ENCODE results near the gene SNX24. TPM values are rescaled to one million over a fixed set of nuclear protein-coding genes. Genes with fewer than 3 reads are reported as not detected.

The SNX24 gene
- total and polyA plus RNA-seq, 10 of the 15 experiments (the other 5 are each of a cell fraction or from before 2014, with no cell fraction given) = 0.15 to 6.6 (median 4.1) TPM

DNA sequence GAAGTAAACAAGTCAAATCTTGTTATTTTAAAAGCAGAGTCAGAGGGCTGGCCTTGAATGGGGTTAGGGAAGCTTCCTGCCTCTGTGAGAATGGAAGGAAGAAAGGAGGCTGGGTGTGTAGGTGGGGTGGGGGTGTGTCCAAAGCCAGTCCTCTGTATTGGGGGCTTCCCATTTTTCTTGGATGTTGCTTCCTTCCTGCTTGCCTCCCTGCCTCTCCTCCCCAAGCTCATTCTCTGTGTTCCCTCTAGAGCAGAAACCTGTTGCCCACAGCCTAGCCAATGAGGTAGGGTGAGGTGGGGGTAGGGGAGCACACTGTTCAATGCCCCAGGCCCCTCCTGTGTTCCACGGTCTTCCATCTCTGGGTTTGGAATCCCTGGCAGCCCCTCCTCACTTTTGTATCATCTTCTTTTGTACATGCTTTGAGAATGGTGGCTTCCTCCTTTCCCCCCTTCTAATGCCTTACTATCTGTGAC, 39.7 kb downstream of the SNX24 start:
- ATAC-seq (no peak), FAIRE-seq (no peak), DNase-seq (ENCODE audit: low read depth, low spot score) (no peak)
- Histone ChIP-seq H4K20me1 (ENCODE audit: control insufficient read depth, insufficient read depth) (no peaks in the 10 kb centered on the region), H3K79me2 (ENCODE audit: control insufficient read depth, insufficient read depth, low read length) (no peaks in the 10 kb centered on the region), H3K9me3 (replicated peaks; ENCODE audit: control insufficient read depth, insufficient read depth, low read length) (no peaks in the 10 kb centered on the region), H3K4me1 (ENCODE audit: control insufficient read depth, insufficient read depth, low read length) (no peaks in the 10 kb centered on the region), H3K9ac (ENCODE audit: control insufficient read depth, insufficient read depth, low read length) (no peak overlapping the region), H3K27ac (ENCODE audit: control insufficient read depth, insufficient read depth) (no peak overlapping the region), H3K27me3 (replicated peaks in 1 of 2; ENCODE audit: control insufficient read depth in 2 of 2, insufficient read depth in 2 of 2, low read length in 1 of 2) (no peaks in the 10 kb centered on the region), H3K4me2 (ENCODE audit: control insufficient read depth, insufficient read depth) (no peak overlapping the region), H3K36me3 (ENCODE audit: control insufficient read depth in 2 of 2, insufficient read depth in 2 of 2, low read length in 1 of 2) (no peaks in the 10 kb centered on the region), H2AFZ (ENCODE audit: control insufficient read depth, low read depth, low read length) (no peak overlapping the region), H3K4me3 (no peak overlapping the region)
- in situ Hi-C loops (cut with MboI) (no loop called here), intact Hi-C loops (cut with micrococcal nuclease; ENCODE audit: unreplicated experiment) (no loop called here)
- 20% methylated on average over 1 of the region's 1 CpG for WGBS (ENCODE audit: insufficient coverage, insufficient replicate concordance, low lambda C conversion rate, missing lambda C conversion rate)
- POLR2A ChIA-PET = no interaction called here
- TF ChIP-seq IRF4 (IDR thresholded peaks at IDR 0.05; ENCODE audit: low read depth, low read length) (no peak), SREBF1 (IDR thresholded peaks at IDR 0.05; ENCODE audit: low read length) (no peak), NR2C2 (IDR thresholded peaks at IDR 0.05; ENCODE audit: borderline replicate concordance, control insufficient read depth, insufficient read length, low read depth) (no peak), CBX3 (IDR thresholded peaks at IDR 0.05; ENCODE audit: borderline replicate concordance, low read depth) (no peak)
- SMC1A ChIA-PET (ENCODE audit: uncharacterized antibody, unreplicated experiment) = no interaction called here
- RAD21 ChIA-PET (ENCODE audit: unreplicated experiment) = no interaction called here
- BruUV-seq (replicated peaks) = no TSS peak
- CTCF ChIA-PET = interaction anchor here (0.6 kb wide), 1 partner anchor 180 kb away, joined by 3 read pairs; no protein-coding TSS in a partner anchor

- in situ Hi-C loops (cut with MboI) = no loop called here
Measured at GRCh38 chr5:122885891-122886290, 40.5 kb downstream of the SNX24 start.

More at GRCh38 chr5:122885891-122886290, 40.5 kb downstream of the SNX24 start:
- H3K27me3 ChIP-seq (replicated peaks in 1 of 2; ENCODE audit: control insufficient read depth in 2 of 2, insufficient read depth in 2 of 2, low read length in 1 of 2) = no peaks in the 10 kb centered on the region
- intact Hi-C loops (cut with micrococcal nuclease; ENCODE audit: unreplicated experiment) = no loop called here
- no peak for TF ChIP-seq IRF4 (IDR thresholded peaks at IDR 0.05; ENCODE audit: low read depth, low read length)
- TF ChIP-seq, protein P1, sequence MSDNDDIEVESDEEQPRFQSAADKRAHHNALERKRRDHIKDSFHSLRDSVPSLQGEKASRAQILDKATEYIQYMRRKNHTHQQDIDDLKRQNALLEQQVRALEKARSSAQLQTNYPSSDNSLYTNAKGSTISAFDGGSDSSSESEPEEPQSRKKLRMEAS (IDR thresholded peaks at IDR 0.05; ENCODE audit: low read depth, low read length) = no peak
- no peak for TF ChIP-seq PML (IDR thresholded peaks at IDR 0.05; ENCODE audit: low read length)
- TF ChIP-seq CBFB (IDR thresholded peaks at IDR 0.05; ENCODE audit: low read depth) = no peak
- TF ChIP-seq RBBP5 (conservative IDR thresholded peaks at IDR 0.05) = no peak
- no peak for TF ChIP-seq MEF2A (IDR thresholded peaks at IDR 0.05; ENCODE audit: insufficient read depth, low read depth, low read length)
- no peak for TF ChIP-seq CREM (IDR thresholded peaks at IDR 0.05; ENCODE audit: low read depth)
- TF ChIP-seq, protein P2, sequence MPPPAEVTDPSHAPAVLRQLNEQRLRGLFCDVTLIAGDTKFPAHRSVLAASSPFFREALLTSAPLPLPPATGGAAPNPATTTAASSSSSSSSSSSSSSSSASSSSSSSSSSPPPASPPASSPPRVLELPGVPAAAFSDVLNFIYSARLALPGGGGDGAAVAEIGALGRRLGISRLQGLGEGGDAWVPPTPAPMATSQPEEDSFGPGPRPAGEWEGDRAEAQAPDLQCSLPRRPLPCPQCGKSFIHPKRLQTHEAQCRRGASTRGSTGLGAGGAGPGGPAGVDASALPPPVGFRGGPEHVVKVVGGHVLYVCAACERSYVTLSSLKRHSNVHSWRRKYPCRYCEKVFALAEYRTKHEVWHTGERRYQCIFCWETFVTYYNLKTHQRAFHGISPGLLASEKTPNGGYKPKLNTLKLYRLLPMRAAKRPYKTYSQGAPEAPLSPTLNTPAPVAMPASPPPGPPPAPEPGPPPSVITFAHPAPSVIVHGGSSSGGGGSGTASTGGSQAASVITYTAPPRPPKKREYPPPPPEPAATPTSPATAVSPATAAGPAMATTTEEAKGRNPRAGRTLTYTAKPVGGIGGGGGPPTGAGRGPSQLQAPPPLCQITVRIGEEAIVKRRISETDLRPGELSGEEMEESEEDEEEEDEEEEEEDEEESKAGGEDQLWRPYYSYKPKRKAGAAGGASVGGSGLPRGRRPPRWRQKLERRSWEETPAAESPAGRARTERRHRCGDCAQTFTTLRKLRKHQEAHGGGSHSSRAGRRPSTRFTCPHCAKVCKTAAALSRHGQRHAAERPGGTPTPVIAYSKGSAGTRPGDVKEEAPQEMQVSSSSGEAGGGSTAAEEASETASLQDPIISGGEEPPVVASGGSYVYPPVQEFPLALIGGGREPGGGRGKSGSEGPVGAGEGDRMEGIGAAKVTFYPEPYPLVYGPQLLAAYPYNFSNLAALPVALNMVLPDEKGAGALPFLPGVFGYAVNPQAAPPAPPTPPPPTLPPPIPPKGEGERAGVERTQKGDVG (CRISPR knock-in tag; IDR thresholded peaks at IDR 0.05) = no peak
- no peak for TF ChIP-seq EZH2 (IDR thresholded peaks at IDR 0.05; ENCODE audit: borderline replicate concordance, control insufficient read depth, low read depth, low read length)
- TF ChIP-seq RUNX3 (IDR thresholded peaks at IDR 0.05; ENCODE audit: low read length) = no peak
- TF ChIP-seq BMI1 (IDR thresholded peaks at IDR 0.05; ENCODE audit: borderline replicate concordance) = no peak
- TF ChIP-seq BRCA1 (IDR thresholded peaks at IDR 0.05; ENCODE audit: low read depth, low read length) = no peak
- no peak for TF ChIP-seq NFYB (IDR thresholded peaks at IDR 0.05; ENCODE audit: insufficient read depth, low read depth, low read length)
- no peak for TF ChIP-seq EGR1 (IDR thresholded peaks at IDR 0.05; ENCODE audit: borderline replicate concordance in 1 of 2, low read depth in 2 of 2, low read length in 2 of 2)
- TF ChIP-seq SREBF1 (IDR thresholded peaks at IDR 0.05; ENCODE audit: low read length) = no peak
- H3K9ac ChIP-seq (ENCODE audit: control insufficient read depth, insufficient read depth, low read length) = no peak overlapping the region
- no peaks in the 10 kb centered on the region for H3K79me2 ChIP-seq (ENCODE audit: control insufficient read depth, insufficient read depth, low read length)
- no peak for DNase-seq (ENCODE audit: low read depth, low spot score)
- H3K4me3 ChIP-seq = no peak overlapping the region
- ChIA-PET SMC1A (ENCODE audit: uncharacterized antibody, unreplicated experiment) (no interaction called here), RAD21 (ENCODE audit: unreplicated experiment) (no interaction called here), CTCF (no interaction called here), POLR2A (no interaction called here)
- H2AFZ ChIP-seq (ENCODE audit: control insufficient read depth, low read depth, low read length) = no peak overlapping the region
- WGBS (ENCODE audit: insufficient coverage, insufficient replicate concordance, low lambda C conversion rate, missing lambda C conversion rate) = 47% methylated on average over 6 of the region's 6 CpGs
- no peak overlapping the region for H3K27ac ChIP-seq (ENCODE audit: control insufficient read depth, insufficient read depth)
- FAIRE-seq = no peak
- no TSS peak for BruUV-seq (replicated peaks)
- no peak overlapping the region for H3K4me2 ChIP-seq (ENCODE audit: control insufficient read depth, insufficient read depth)
- 0 out of 3 replicates have a peak, but pooled peaks have one; percentile 26 for ATAC-seq
- H3K9me3 ChIP-seq (replicated peaks; ENCODE audit: control insufficient read depth, insufficient read depth, low read length) = no peaks in the 10 kb centered on the region
- no peaks in the 10 kb centered on the region for H4K20me1 ChIP-seq (ENCODE audit: control insufficient read depth, insufficient read depth)
- H3K4me1 ChIP-seq (ENCODE audit: control insufficient read depth, insufficient read depth, low read length) = no peaks in the 10 kb centered on the region
- H3K36me3 ChIP-seq (ENCODE audit: control insufficient read depth in 2 of 2, insufficient read depth in 2 of 2, low read length in 1 of 2) = no peaks in the 10 kb centered on the region
